Subcutaneous abdominal adipose tissue (tissue), 5 donors: ENCODE measurements around the gene GNMT.
"Not testable (repeated sequence)": the region's sequence is repeated elsewhere in the genome, so short reads cannot be mapped to it uniquely, and the experiment has no call there.

Experiments
- H3K27ac ChIP-seq: one replicate; pipeline ENCODE4 v1.7.0; 2013; ENCODE audit warnings: low read depth, mild to moderate bottlenecking, inconsistent platforms, low read length, moderate library complexity
- H3K27me3 ChIP-seq, 5 donors: one replicate each; pipeline ENCODE4 v1.7.0; 2013; ENCODE audit warnings: low read length in 5 of 5, inconsistent platforms in 1 of 5; ENCODE audit not compliant: control insufficient read depth in 5 of 5, insufficient read depth in 4 of 5
- H3K36me3 ChIP-seq, 5 donors: one replicate each; pipeline ENCODE4 v1.7.0; 2013; ENCODE audit warnings: low read length in 5 of 5; ENCODE audit not compliant: control insufficient read depth in 5 of 5, insufficient read depth in 5 of 5
- H3K4me1 ChIP-seq, 5 donors: one replicate each; pipeline ENCODE4 v1.7.0; 2013; ENCODE audit warnings: low read length in 5 of 5, mild to moderate bottlenecking in 3 of 5, moderate library complexity in 1 of 5; ENCODE audit not compliant: control insufficient read depth in 5 of 5, insufficient read depth in 5 of 5
- H3K4me3 ChIP-seq, 5 donors: one replicate each; pipeline ENCODE4 v1.7.0; 2013; ENCODE audit warnings: low read length in 5 of 5, low read depth in 1 of 5
- H3K9ac ChIP-seq, 5 donors: one replicate each; pipeline ENCODE4 v1.7.0; 2013; ENCODE audit warnings: low read length in 5 of 5, mild to moderate bottlenecking in 4 of 5, moderate library complexity in 3 of 5
- H3K9me3 ChIP-seq, 5 donors: one replicate each; pipeline ENCODE4 v1.7.0; 2013; ENCODE audit warnings: low read length in 5 of 5; ENCODE audit not compliant: control insufficient read depth in 5 of 5
- donor health status: healthy.
- donor health status: healthy.
- donor health status: healthy.
- donor health status: healthy.
- donor health status: healthy.

Gene GNMT

GRCh38 chr6:42940493-42941045 is 20.0 kb upstream of the GNMT start:
- Histone ChIP-seq H3K4me3 (no peak overlapping the region), H3K27ac (no peak overlapping the region), H3K36me3 (peaks cover 0 to 60% (median 50%) of the 10 kb centered on the region in 5 donors)

DNA sequence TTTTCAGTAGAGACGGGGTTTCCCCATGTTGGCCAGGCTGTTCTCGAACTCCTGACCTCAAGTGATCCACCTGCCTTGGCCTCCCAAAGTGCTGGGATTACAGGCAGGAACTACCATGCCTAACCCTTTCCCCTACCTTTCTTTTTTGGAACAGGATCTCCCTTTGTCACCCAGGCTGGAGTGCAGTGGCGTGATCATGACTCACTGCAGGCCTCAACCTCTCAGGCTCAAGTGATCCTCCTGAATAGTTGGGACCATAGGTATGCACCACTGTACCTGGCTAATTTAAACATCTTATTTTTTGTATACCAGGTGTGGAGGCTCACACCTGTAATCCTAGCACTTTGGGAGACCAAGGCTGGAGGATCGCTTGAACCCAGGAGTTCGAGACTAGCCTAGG is 19.2 kb upstream of the GNMT start:
- not testable (repeated sequence) for H3K27ac ChIP-seq, H3K27me3 ChIP-seq, H3K9me3 ChIP-seq, H3K4me3 ChIP-seq, H3K9ac ChIP-seq, H3K4me1 ChIP-seq
- peaks cover 0 to 52% (median 43%) of the 10 kb centered on the region in 5 donors for H3K36me3 ChIP-seq

More at GRCh38 chr6:42940493-42941045, 20.0 kb upstream of the GNMT start:
- no peaks in the 10 kb centered on the region for H3K27me3 ChIP-seq
- no peaks in the 10 kb centered on the region for H3K9me3 ChIP-seq
- no peak overlapping the region for H3K9ac ChIP-seq
- H3K4me1 ChIP-seq, result no peaks in the 10 kb centered on the region

GRCh38 chr6:42942444-42942843 is 18.1 kb upstream of the GNMT start:
- no peaks in the 10 kb centered on the region for H3K27me3 ChIP-seq
- H3K9ac ChIP-seq, result no peak overlapping the region
- no peak overlapping the region for H3K27ac ChIP-seq
- peaks cover 0 to 42% (median 34%) of the 10 kb centered on the region in 5 donors for H3K36me3 ChIP-seq
- no peak overlapping the region for H3K4me3 ChIP-seq
- no peaks in the 10 kb centered on the region for H3K4me1 ChIP-seq
- no peaks in the 10 kb centered on the region for H3K9me3 ChIP-seq

- Histone ChIP-seq H3K36me3 (peaks cover 0 to 7% (median 4%) of the 10 kb centered on the region in 5 donors), H3K27me3 (no peaks in the 10 kb centered on the region), H3K9me3 (no peaks in the 10 kb centered on the region), H3K4me3 (no peak overlapping the region), H3K9ac (no peak overlapping the region), H3K4me1 (peaks cover 0 to 7% (median 4%) of the 10 kb centered on the region in 5 donors), H3K27ac (no peak overlapping the region)
These were observed 12.6 kb upstream of the GNMT start for GRCh38 chr6:42947950-42948349.

DNA sequence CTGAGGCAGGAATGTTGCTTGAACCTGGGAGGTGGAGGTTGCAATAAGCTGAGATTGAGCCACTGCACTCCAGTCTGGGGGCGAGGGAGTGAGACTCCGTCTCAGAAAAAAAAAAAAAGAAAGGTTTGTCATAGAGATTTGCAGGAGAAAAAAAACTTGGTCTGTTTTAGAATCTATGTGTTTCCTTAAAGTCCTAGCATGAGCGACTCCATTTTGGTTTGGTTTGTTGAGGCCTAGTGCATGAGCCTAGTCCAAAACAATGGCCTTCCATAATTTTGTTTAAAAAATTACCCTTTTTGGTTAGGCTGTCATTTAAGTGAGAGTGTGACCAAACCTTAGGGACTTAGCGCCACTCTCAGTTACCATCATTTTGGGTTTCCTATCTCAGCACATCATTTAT is 8.2 kb upstream of the GNMT start:
- Histone ChIP-seq H3K36me3 (no peaks in the 10 kb centered on the region), H3K4me3 (no peak overlapping the region), H3K27me3 (no peaks in the 10 kb centered on the region), H3K27ac (no peak overlapping the region), H3K9me3 (no peaks in the 10 kb centered on the region), H3K9ac (no peak overlapping the region), H3K4me1 (peaks cover 0 to 7% (median 4%) of the 10 kb centered on the region in 5 donors)

DNA sequence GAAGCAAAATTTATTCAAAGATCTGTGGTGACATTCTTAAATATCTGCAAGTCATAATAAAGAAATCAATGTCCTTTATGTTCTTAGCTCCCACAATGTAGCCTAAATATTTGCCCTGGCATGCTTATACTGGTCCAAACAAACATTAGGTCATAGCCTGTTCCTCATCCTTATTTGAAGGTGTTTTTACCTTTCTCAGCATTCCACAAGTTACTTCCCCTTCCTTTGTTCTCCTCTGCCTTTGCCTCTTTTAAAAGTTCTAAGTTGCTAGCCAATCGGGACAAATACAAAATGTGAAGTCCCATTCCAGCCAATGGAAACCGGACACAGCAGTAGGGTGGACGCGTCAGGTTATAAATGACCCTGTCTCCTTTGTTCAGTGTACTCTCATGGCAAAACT is 6.1 kb upstream of the GNMT start:
- H3K4me3 ChIP-seq, H3K9ac ChIP-seq, H3K27ac ChIP-seq, H3K9me3 ChIP-seq, H3K27me3 ChIP-seq, H3K36me3 ChIP-seq, H3K4me1 ChIP-seq: not testable (repeated sequence)

DNA sequence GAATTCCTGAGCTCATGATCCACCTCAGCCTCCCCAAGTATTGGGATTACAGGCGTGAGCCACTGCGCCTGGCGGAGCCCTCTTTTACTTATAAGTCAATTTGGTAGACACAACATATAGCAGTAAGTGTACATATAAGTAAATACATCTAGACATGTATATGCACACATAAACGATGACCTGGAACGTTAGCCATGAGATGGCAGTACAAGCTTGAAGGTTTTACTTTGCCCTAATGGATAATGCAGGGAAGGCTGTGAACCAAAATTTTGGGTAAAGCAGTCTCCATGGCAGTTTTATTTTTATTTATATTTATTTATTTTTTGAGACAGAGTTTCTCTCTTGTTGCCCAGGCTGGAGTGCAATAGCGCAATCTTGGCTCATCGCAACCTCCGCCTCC is 2.4 kb upstream of the GNMT start:
- no peak overlapping the region for H3K9ac ChIP-seq
- H3K27me3 ChIP-seq, result peaks cover 0 to 4% (median 0%) of the 10 kb centered on the region in 5 donors
- peaks cover 0 to 12% (median 6%) of the 10 kb centered on the region in 5 donors for H3K36me3 ChIP-seq
- no peak overlapping the region for H3K27ac ChIP-seq
- H3K4me1 ChIP-seq, result peaks cover 3 to 17% (median 17%) of the 10 kb centered on the region in 5 donors
- no peaks in the 10 kb centered on the region for H3K9me3 ChIP-seq
- no peak overlapping the region for H3K4me3 ChIP-seq

DNA sequence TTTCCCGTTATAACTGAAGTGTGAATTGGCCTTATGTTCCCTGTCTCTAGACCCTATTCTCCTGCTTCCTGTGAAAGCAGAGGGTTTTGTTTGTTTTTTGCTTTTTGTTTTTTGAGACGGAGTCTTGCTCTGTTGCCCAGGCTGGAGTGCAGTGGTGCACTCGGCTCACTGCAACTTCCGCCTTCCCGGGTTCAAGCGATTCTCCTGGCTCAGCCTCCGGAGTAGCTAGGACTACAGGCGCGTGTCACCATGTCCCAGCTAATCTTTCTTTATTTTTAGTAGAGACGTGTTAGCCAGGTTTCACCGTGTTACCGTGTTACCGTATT is 674 bp upstream of the GNMT start:
- H3K9me3 ChIP-seq, result no peaks in the 10 kb centered on the region
- H3K9ac ChIP-seq, result peak overlapping the region in 4 of 5 donors; percentile 52 to 77 (median 74)
- H3K27ac ChIP-seq, result no peak overlapping the region
- H3K36me3 ChIP-seq, result peaks cover 0 to 27% (median 20%) of the 10 kb centered on the region in 5 donors
- H3K4me3 ChIP-seq, result peak overlapping the region; percentile 67 to 75 (median 71)
- peaks cover 3 to 17% (median 17%) of the 10 kb centered on the region in 5 donors for H3K4me1 ChIP-seq
- peaks cover 0 to 4% (median 0%) of the 10 kb centered on the region in 5 donors for H3K27me3 ChIP-seq

DNA sequence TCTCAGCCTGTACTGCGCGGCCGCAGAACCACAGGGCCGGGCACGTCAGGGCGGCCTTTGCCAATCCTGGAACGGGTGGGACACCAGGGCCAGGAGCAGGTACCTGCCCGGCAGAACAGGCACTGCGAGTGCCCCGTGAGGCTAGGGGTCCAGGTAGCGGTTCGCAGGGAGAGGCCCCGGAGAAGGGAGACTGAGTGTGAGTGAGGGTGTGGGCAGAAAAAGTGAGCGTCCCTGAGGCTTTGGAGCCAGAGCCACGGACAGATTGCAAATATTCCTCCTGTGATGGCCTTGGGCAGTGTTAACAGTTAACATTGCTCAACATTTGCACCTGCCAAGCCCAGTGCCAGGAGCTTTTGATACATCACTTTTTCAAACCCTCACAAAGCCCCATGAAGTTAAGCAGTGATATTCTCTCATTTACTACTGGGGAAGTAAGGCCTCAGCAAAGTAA is 491 bp downstream of the GNMT start:
- peaks cover 3 to 17% (median 17%) of the 10 kb centered on the region in 5 donors for H3K4me1 ChIP-seq

DNA sequence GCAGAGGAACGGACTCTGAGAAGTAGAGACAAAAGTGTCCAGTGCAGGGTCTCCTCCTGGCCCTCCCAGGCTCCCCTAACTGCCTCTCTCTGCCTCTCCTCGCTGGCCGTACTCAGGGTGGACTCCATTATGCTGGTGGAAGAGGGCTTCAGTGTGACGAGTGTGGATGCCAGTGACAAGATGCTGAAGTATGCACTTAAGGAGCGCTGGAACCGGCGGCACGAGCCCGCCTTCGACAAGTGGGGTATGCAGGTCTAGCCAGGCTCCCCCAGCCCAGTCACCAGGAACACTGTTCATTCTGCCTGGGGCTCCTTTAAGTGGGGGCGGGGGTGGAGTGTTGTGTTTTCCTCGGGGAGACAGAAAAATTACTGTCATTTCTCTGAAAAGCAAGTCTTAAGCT is 1.5 kb downstream of the GNMT start:
- no peak overlapping the region for H3K27ac ChIP-seq
- H3K9me3 ChIP-seq, result no peaks in the 10 kb centered on the region
- peaks cover 0 to 46% (median 38%) of the 10 kb centered on the region in 5 donors for H3K36me3 ChIP-seq
- H3K9ac ChIP-seq, result no peak overlapping the region
- H3K4me1 ChIP-seq, result peaks cover 3 to 17% (median 17%) of the 10 kb centered on the region in 5 donors
- peaks cover 0 to 4% (median 0%) of the 10 kb centered on the region in 5 donors for H3K27me3 ChIP-seq
- H3K4me3 ChIP-seq, result no peak overlapping the region

More for the DNA sequence above, 491 bp downstream of the GNMT start:
- Histone ChIP-seq H3K27ac (no peak overlapping the region), H3K27me3 (peaks cover 0 to 4% (median 0%) of the 10 kb centered on the region in 5 donors), H3K9ac (peak overlapping the region in 2 of 5 donors; percentile 70 to 77), H3K9me3 (no peaks in the 10 kb centered on the region), H3K36me3 (peaks cover 0 to 39% (median 31%) of the 10 kb centered on the region in 5 donors), H3K4me3 (peak overlapping the region in 4 of 5 donors; percentile 67 to 75 (median 70))
